K562 (cell line): ENCODE results near the gene PLXND1. TPM values are rescaled to one million over a fixed set of nuclear protein-coding genes. Genes with fewer than 3 reads are reported as not detected.

Experiments
- ATAC-seq: fragments of 200-7000 bp; cut with Tn5 transposase; 3 replicates; pipeline ENCODE4 v1.9.1; 2020; ENCODE audit warnings: moderate library complexity
- BruUV-seq: library from RNA; stranded (reverse); fragments of 400-500 nt; replicated peaks from 2 replicates; lab custom pipeline; 2021; lab: Mats Ljungman, UMichigan
- CTCF ChIA-PET: fragments of 300-600 bp; formaldehyde crosslinking; extraction: SDS; loops from one replicate; lab custom pipeline; 2021; ENCODE audit warnings: low intra/inter-chr PET ratio; lab: Yijun Ruan, JAX
- POLR2A ChIA-PET: fragments of 300-600, 350-650 bp; sonication (Branson Sonifier 250); formaldehyde crosslinking; extraction: SDS; loops from one replicate; lab custom pipeline; 2021; ENCODE audit warnings: antibody characterized with exemption, inconsistent platforms; lab: Yijun Ruan, JAX
- DNase-seq, 4 experiments: peaks; one replicate each; pipeline versions ENCODE4 v3.0.0 to v3.0.0-alpha.2; 2011 to 2018; ENCODE audit warnings: low spot score in 3 of 4, mixed read lengths in 3 of 4; ENCODE audit errors: extremely low read depth in 1 of 4
- FAIRE-seq: peaks from 2 replicates; lab custom pipeline; 2011; peaks lifted over from hg19 to GRCh38; lab: Jason Lieb, UNC
- H2AFZ ChIP-seq: 2 replicates; pipeline ENCODE4 v1.6.0; 2011; ENCODE audit warnings: low read depth, low read length, control low read depth, inconsistent platforms
- H3K27ac ChIP-seq: fragments of 200-600 bp; 3 replicates; pipeline ENCODE4 v1.8.0; 2011; ENCODE audit warnings: low read depth, mild to moderate bottlenecking, control low read depth, inconsistent platforms, low read length, moderate library complexity, mixed read lengths; ENCODE audit errors: extremely low read depth
- H3K27me3 ChIP-seq, 2 experiments: fragments of 300-600 bp in 1 of 2; 2 replicates in 1 of 2; 3 replicates in 1 of 2; pipeline versions ENCODE4 v1.6.0 to v1.8.0; 2011; ENCODE audit warnings: inconsistent platforms in 2 of 2, low read length in 2 of 2, mild to moderate bottlenecking in 1 of 2, mixed read lengths in 1 of 2, moderate library complexity in 1 of 2; ENCODE audit not compliant: control insufficient read depth in 2 of 2, insufficient read depth in 2 of 2
- H3K36me3 ChIP-seq: fragments of 300-600 bp; 3 replicates; pipeline ENCODE4 v1.8.0; 2011; ENCODE audit warnings: mild to moderate bottlenecking, low read length, inconsistent platforms; ENCODE audit not compliant: control insufficient read depth, insufficient read depth
- H3K4me1 ChIP-seq, 2 experiments: fragments of 200-600 bp in 1 of 2; replicated peaks in 1 of 2; 2 replicates in 1 of 2; 3 replicates in 1 of 2; pipeline versions ENCODE4 v1.5.1 to v1.8.0; 2011; ENCODE audit warnings: inconsistent platforms in 2 of 2, low read length in 2 of 2, mild to moderate bottlenecking in 1 of 2, mixed read lengths in 1 of 2, moderate library complexity in 1 of 2; ENCODE audit not compliant: control insufficient read depth in 2 of 2, insufficient read depth in 2 of 2
- H3K4me2 ChIP-seq: 2 replicates; pipeline ENCODE4 v1.6.1; 2011; ENCODE audit warnings: low read length, control low read depth, inconsistent platforms, mixed read lengths; ENCODE audit not compliant: insufficient read depth
- H3K4me3 ChIP-seq: fragments of 200-600 bp; sonication (generic), shearing (Covaris generic); 2 replicates; pipeline ENCODE4 v1.5.1; 2016; ENCODE audit warnings: control low read depth, inconsistent platforms
- H3K79me2 ChIP-seq: fragments of 200-600 bp; 3 replicates; pipeline ENCODE4 v1.8.0; 2011; ENCODE audit warnings: low read length, inconsistent platforms; ENCODE audit not compliant: control insufficient read depth, insufficient read depth
- H3K9ac ChIP-seq, 2 experiments: 2 replicates each; pipeline versions ENCODE4 v1.6.0 to v1.6.1; 2011; ENCODE audit warnings: low read depth in 2 of 2, low read length in 2 of 2, control low read depth in 1 of 2, inconsistent platforms in 1 of 2, mild to moderate bottlenecking in 1 of 2, mixed read lengths in 1 of 2; ENCODE audit not compliant: insufficient read depth in 1 of 2
- H3K9me1 ChIP-seq: one replicate; pipeline ENCODE4 v1.6.0; 2011; ENCODE audit warnings: inconsistent platforms, mild to moderate bottlenecking, low read length, moderate library complexity; ENCODE audit not compliant: control insufficient read depth, insufficient read depth
- H3K9me3 ChIP-seq: replicated peaks from 2 replicates; pipeline ENCODE4 v1.5.1; 2011; ENCODE audit warnings: low read depth, low read length, inconsistent platforms; ENCODE audit not compliant: control insufficient read depth, insufficient read depth
- H4K20me1 ChIP-seq: replicated peaks from 2 replicates; pipeline ENCODE4 v1.6.1; 2011; ENCODE audit warnings: low read length, inconsistent platforms, mixed read lengths; ENCODE audit not compliant: control insufficient read depth, insufficient read depth
- BDP1 ChIP-seq: IDR thresholded peaks from 3 replicates; pipeline ENCODE4 v1.6.1; 2011; ENCODE audit not compliant: insufficient read length, insufficient read depth
- FOXA1 ChIP-seq: fragments of 450-650 bp; IDR thresholded peaks from 2 replicates; pipeline ENCODE4 v1.6.1; 2016; ENCODE audit warnings: mild to moderate bottlenecking, borderline replicate concordance
- PHTF2 ChIP-seq: fragments of 250-450 bp; sonication (Bioruptor Pico); IDR thresholded peaks from 2 replicates; pipeline ENCODE4 v1.5.0; 2021; ENCODE audit warnings: mild to moderate bottlenecking
- TBP ChIP-seq: optimal IDR thresholded peaks from 2 replicates; pipeline ENCODE3; 2011; ENCODE audit warnings: low read depth, low read length, improper control_type of control experiment
- U2AF2 ChIP-seq: fragments of 200-400 bp; formaldehyde crosslinking; optimal IDR thresholded peaks from 2 replicates; pipeline ENCODE3; 2017; ENCODE audit warnings: low read depth, mild to moderate bottlenecking, low read length
- YBX1 ChIP-seq: fragments of 450-650 bp; IDR thresholded peaks from 2 replicates; pipeline ENCODE4 v1.7.1; 2016; ENCODE audit warnings: mild to moderate bottlenecking
- ZC3H4 ChIP-seq: sonication (generic); formaldehyde crosslinking; IDR thresholded peaks from 2 replicates; pipeline ENCODE4 v1.9.0; 2021; ENCODE audit warnings: missing genetic modification reagents, borderline replicate concordance
- ZNF217 ChIP-seq: sonication (generic); formaldehyde crosslinking; IDR thresholded peaks from 2 replicates; pipeline ENCODE4 v1.8.0; 2022; ENCODE audit warnings: mild to moderate bottlenecking, missing genetic modification reagents
- ZNF431 ChIP-seq: sonication (generic); formaldehyde crosslinking; IDR thresholded peaks from 2 replicates; pipeline ENCODE4 v1.8.0; 2022; ENCODE audit warnings: mild to moderate bottlenecking, missing genetic modification reagents
- ZNF778 ChIP-seq: fragments of 450-650 bp; formaldehyde crosslinking; IDR thresholded peaks from 2 replicates; pipeline ENCODE4 v1.4.0; 2020; ENCODE audit warnings: mild to moderate bottlenecking, moderate library complexity
- WGBS: fragments of 100-300 bp; shearing (Covaris generic); methylation state at CpG from one replicate; pipeline ENCODE4 v1.1.6; 2016; ENCODE audit warnings: low coverage, mixed read lengths; ENCODE audit not compliant: insufficient coverage; ENCODE audit errors: missing lambda C conversion rate; 5-methylcytosine and 5-hydroxymethylcytosine counted together
- in situ Hi-C: fragments of 300-500 bp; cut with MboI; formaldehyde crosslinking; loops from 4 replicates; pipeline ENCODE4 v1.15.0; 2018; ENCODE audit warnings: inconsistent platforms, mixed read lengths
- intact Hi-C: fragments of 100-400 bp; cut with micrococcal nuclease; formaldehyde crosslinking; loops from 2 replicates; pipeline ENCODE4 v1.14.2; 2022
- polyA plus RNA-seq, 8 experiments: library from polyadenylated mRNA; depleted of rRNA in 4 of 8; stranded (reverse) in 5 of 8; unstranded in 3 of 8; fragments of >200 nt; fragmentation: Nextera tagmentation in 2 of 8; fragmentation: Illumina TruSeq in 1 of 8; extraction: Ambion mirVana in 2 of 8; extraction: Trizol in 1 of 8; gene quantifications; 2 replicates each; pipeline versions ENCODE4 v1.2.1 to v1.2.3, GENCODE V29; 2011 to 2014; ENCODE audit warnings: inconsistent platforms in 1 of 8, missing spikeins in 1 of 8
- total RNA-seq, 7 experiments: library from RNA; depleted of rRNA in 6 of 7; stranded (reverse); fragments of >200 nt in 6 of 7; fragmentation: Illumina TruSeq in 2 of 7; extraction: Trizol in 2 of 7; gene quantifications; 2 replicates each; pipeline versions ENCODE4 v1.2.1 to v1.2.3, GENCODE V29; 2011 to 2021; ENCODE audit warnings: low replicate concordance in 1 of 7
- TF ChIP-seq, protein P1 (sequence below): sonication (generic); formaldehyde crosslinking; IDR thresholded peaks from 2 replicates; pipeline ENCODE4 v1.8.0; 2023; ENCODE audit warnings: mild to moderate bottlenecking, missing genetic modification reagents
- TF ChIP-seq, protein P2 (sequence below): fragments of 250-450 bp; sonication (Bioruptor Pico); IDR thresholded peaks from 2 replicates; pipeline ENCODE4 v1.5.0; 2020; ENCODE audit warnings: mild to moderate bottlenecking
- TF ChIP-seq, protein P3 (sequence below): sonication (generic); formaldehyde crosslinking; IDR thresholded peaks from 2 replicates; pipeline ENCODE4 v1.8.1; 2023; ENCODE audit warnings: mild to moderate bottlenecking, missing genetic modification reagents
- TF ChIP-seq, protein P4 (sequence below): sonication (generic); formaldehyde crosslinking; IDR thresholded peaks from 2 replicates; pipeline ENCODE4 v1.5.0; 2020; ENCODE audit warnings: missing genetic modification reagents

The PLXND1 gene
- total and polyA plus RNA-seq, 9 of the 15 experiments (the other 6 are each of a cell fraction or from before 2014, with no cell fraction given): 0.34 to 28.8 (median 14.0) TPM

DNA sequence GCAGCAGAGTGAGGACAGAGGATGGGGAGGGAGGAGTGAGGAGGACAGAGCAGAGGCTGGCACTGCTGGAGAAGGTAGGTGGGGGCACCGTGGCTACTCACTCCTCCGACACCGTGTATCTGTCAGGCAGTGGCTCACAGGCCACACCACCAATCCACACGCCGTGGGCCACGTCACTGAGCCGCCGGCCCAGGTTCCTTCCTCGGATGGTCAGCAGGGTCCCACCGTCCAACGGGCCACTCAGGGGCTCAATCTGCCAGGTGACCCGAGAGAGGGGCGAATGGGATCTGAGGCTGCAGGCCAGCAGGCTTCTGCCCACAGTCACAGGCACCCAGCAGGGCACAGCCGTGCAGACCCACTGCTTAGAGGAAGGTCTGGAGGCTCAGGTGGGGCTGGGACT, 33.0 kb downstream of the PLXND1 start (continued):
- TF ChIP-seq, protein P1, sequence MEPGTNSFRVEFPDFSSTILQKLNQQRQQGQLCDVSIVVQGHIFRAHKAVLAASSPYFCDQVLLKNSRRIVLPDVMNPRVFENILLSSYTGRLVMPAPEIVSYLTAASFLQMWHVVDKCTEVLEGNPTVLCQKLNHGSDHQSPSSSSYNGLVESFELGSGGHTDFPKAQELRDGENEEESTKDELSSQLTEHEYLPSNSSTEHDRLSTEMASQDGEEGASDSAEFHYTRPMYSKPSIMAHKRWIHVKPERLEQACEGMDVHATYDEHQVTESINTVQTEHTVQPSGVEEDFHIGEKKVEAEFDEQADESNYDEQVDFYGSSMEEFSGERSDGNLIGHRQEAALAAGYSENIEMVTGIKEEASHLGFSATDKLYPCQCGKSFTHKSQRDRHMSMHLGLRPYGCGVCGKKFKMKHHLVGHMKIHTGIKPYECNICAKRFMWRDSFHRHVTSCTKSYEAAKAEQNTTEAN (CRISPR knock-in tag): no peak
- TF ChIP-seq TBP (no peak), ZNF778 (CRISPR knock-in tag) (no peak), ZNF431 (CRISPR knock-in tag) (no peak), ZNF217 (no peak), BDP1 (no peak)

DNA sequence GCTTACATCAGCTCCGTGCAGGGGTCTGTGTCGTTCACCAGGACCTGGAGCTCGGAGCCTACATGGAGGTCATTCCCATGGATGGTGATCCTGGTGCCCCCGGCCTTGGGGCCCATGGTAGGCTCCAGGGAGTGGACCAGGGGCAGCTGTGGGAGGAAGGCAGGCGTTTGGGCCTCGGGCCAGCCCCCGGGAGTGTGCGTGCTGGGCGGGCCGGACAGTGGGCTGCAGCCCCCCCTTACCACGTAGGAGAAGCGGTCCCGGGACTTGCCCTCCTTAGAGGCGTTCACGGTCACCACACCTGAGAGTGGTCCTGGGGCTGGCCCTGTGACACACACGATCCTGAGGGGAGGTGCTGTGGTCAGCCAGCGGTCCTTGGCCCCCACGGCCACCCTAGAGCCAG, 33.9 kb downstream of the PLXND1 start:
- Histone ChIP-seq H3K79me2 (no peaks in the 10 kb centered on the region), H3K27me3 (no peaks in the 10 kb centered on the region), H3K9me1 (no peaks in the 10 kb centered on the region), H3K4me2 (no peak overlapping the region), H3K9me3 (no peaks in the 10 kb centered on the region), H3K4me3 (no peak overlapping the region), H3K9ac (no peak overlapping the region; a peak in 1 of 4 replicates), H3K4me1 (peaks cover 0 to 24% of the 10 kb centered on the region in 2 experiments; a peak in 2 of 5 replicates), H3K36me3 (peaks cover 8% of the 10 kb centered on the region; the same call in 1 of the 3 replicates), H4K20me1 (no peaks in the 10 kb centered on the region), H2AFZ (no peak overlapping the region), H3K27ac (no peak overlapping the region)
- intact Hi-C loops (no loop called here), in situ Hi-C loops (no loop called here)
- FAIRE-seq: no peak
- POLR2A ChIA-PET: interaction anchor here (0.6 to 0.7 kb wide), 2 partner anchors 11 to 127 kb away, joined by 3 read pairs; no protein-coding TSS in a partner anchor
- no peak for TF ChIP-seq PHTF2
- TF ChIP-seq, protein P2, sequence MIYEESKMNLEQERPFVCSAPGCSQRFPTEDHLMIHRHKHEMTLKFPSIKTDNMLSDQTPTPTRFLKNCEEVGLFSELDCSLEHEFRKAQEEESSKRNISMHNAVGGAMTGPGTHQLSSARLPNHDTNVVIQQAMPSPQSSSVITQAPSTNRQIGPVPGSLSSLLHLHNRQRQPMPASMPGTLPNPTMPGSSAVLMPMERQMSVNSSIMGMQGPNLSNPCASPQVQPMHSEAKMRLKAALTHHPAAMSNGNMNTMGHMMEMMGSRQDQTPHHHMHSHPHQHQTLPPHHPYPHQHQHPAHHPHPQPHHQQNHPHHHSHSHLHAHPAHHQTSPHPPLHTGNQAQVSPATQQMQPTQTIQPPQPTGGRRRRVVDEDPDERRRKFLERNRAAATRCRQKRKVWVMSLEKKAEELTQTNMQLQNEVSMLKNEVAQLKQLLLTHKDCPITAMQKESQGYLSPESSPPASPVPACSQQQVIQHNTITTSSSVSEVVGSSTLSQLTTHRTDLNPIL (CRISPR knock-in tag): no peak
- TF ChIP-seq, protein P3, sequence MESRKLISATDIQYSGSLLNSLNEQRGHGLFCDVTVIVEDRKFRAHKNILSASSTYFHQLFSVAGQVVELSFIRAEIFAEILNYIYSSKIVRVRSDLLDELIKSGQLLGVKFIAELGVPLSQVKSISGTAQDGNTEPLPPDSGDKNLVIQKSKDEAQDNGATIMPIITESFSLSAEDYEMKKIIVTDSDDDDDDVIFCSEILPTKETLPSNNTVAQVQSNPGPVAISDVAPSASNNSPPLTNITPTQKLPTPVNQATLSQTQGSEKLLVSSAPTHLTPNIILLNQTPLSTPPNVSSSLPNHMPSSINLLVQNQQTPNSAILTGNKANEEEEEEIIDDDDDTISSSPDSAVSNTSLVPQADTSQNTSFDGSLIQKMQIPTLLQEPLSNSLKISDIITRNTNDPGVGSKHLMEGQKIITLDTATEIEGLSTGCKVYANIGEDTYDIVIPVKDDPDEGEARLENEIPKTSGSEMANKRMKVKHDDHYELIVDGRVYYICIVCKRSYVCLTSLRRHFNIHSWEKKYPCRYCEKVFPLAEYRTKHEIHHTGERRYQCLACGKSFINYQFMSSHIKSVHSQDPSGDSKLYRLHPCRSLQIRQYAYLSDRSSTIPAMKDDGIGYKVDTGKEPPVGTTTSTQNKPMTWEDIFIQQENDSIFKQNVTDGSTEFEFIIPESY: no peak
- TF ChIP-seq U2AF2: no peak
- TF ChIP-seq ZC3H4 (CRISPR knock-in tag): no peak
- TF ChIP-seq YBX1: no peak
- TF ChIP-seq, protein P4, sequence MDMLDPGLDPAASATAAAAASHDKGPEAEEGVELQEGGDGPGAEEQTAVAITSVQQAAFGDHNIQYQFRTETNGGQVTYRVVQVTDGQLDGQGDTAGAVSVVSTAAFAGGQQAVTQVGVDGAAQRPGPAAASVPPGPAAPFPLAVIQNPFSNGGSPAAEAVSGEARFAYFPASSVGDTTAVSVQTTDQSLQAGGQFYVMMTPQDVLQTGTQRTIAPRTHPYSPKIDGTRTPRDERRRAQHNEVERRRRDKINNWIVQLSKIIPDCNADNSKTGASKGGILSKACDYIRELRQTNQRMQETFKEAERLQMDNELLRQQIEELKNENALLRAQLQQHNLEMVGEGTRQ (CRISPR knock-in tag): no peak
- no peak for TF ChIP-seq FOXA1
- CTCF ChIA-PET: no interaction called here
- BruUV-seq: no TSS peak
- 28% methylated on average over 3 of the region's 18 CpGs for WGBS
- no peak for DNase-seq
- no peak for ATAC-seq
